Hematopoietic multipotent progenitor cell treated with erythropoietin and hydrocortisone succinate and interleukin-3 and kit ligand, for 8 days (in vitro differentiated cells): ENCODE results near the gene NME7.

Experiments
- DNase-seq: peaks from one replicate; pipeline ENCODE4 v3.0.0-alpha.2; 2015

The NME7 gene

DNA sequence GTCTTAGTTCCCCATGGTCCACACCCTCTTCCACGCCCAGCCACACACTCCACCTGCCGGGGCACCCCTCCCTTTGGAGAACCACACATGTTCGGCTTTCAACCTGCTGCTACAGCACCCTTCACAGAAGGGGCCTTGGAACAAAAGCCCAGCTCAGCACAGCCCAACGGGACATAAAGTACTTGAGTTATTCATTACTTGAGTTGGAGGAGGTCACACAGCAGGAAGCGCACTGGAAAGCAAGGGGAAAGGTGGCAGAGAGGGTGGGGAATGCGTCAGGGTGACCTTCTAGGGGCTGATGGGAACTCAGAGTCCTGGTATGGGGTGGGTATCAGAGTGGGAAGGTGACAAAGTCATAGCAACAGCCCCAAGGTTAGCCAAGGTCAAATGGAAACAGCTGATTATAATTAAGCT lies 264.1 kb downstream of the NME7 start:
- DNase-seq: no peak

- DNase-seq: no peak
Measured at GRCh38 chr1:169103002-169103401, 264.6 kb downstream of the NME7 start.

DNA sequence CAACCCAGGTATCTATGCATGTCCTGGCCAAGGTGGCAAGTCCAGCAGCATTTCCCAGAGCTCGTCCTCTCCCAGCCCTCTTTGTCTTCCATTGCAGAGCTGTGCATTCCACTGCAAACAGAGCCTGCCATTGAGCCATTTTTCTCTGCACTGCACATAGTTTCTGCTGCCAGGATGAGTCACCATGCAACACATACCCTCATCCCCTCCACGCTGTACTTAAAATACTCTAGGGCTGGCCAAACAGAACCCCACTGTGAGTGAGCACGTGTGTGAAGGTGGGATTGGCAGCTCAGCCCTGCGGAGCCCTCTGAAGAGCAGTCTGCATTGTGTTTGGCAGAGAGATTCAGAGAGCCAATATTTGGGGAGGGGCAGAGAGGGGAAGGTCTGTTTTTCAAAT lies 265.0 kb downstream of the NME7 start:
- no peak for DNase-seq

- DNase-seq: peak; percentile 53
Measured at GRCh38 chr1:169100651-169101088, 266.9 kb downstream of the NME7 start.

DNA sequence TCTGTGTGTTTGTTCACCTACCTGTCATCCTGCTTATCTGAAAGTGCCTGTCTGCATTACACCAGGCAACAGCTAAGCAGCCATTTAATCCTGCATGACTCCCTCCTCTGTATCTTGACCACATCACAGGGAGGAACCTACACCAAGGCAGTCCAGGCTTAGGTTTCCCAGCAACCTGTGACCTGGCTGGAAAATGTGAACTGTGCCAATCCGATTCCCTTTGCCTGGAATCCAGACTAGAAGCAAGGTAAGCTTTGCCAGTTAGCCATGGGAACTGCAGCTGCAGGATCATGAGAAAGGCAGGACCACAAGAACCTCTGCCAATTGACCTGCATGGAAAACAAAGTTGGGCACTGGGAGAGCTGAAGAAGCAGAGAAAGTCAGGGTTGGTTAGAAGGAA lies 267.4 kb downstream of the NME7 start:
- no peak for DNase-seq

DNA sequence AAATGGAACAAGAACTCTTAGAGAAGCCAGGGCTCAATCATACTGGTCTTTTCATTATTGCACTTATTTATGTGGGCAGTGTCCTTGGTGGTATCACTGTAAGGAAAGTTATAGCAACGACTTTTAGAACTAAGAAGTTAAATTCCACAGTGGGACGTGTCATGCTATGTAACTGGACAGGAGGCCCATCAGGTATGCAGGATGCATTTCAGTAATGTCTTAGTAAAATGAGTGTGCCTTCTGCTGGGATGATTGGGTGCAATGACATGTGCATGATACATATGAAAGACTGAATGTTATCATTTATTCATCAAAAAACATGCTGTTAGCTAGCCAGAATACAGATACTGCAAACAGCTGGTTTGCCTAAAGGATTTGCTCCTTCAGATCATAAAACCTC lies 268.0 kb downstream of the NME7 start:
- no peak for DNase-seq

GRCh38 chr1:169098380-169098779 lies 269.2 kb downstream of the NME7 start:
- DNase-seq: no peak

- no peak for DNase-seq
Measured at GRCh38 chr1:169094897-169095569, 272.6 kb downstream of the NME7 start.

DNA sequence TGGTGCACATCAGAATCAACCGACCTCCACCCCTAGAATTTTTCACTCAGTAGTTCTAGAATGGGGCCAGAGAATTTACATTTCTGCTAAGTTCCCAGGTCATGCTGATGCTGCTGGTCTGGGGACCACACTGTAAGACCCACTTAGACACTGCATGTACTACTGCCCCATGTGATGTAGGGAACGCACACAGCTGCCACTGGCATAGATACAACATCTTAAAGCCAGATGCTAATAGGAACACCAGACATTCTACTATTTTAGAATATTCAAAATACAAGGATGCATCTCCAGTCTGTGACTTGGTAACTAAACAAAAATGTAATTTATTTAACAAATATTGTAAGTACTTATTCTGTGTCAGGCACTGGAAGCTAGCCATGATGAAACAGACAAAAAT lies 275.2 kb downstream of the NME7 start:
- DNase-seq: no peak

DNA sequence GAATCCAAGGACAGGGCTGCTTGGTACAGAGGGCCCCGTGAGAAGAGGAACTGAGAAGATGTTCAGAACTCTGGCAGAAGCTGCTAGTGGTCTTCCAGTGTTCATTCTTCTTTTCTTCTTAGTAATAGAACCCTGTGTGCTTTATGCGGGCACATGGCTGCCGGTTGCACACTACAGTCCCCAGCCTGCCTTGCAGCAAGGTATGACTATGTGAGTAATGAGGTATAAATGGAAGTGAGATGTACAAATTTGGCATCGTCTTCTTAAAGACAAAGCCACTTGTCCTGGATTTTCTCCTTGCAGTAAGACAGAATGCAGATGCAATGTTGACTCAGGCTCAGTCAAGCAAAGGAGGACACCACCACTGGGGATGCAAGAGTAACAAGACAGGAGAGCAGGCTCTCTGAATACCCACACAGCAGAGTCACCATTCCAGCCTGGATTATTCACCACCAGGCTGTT lies 276.1 kb downstream of the NME7 start:
- DNase-seq: no peak

GRCh38 chr1:169090900-169091311 lies 276.7 kb downstream of the NME7 start:
- no peak for DNase-seq

DNA sequence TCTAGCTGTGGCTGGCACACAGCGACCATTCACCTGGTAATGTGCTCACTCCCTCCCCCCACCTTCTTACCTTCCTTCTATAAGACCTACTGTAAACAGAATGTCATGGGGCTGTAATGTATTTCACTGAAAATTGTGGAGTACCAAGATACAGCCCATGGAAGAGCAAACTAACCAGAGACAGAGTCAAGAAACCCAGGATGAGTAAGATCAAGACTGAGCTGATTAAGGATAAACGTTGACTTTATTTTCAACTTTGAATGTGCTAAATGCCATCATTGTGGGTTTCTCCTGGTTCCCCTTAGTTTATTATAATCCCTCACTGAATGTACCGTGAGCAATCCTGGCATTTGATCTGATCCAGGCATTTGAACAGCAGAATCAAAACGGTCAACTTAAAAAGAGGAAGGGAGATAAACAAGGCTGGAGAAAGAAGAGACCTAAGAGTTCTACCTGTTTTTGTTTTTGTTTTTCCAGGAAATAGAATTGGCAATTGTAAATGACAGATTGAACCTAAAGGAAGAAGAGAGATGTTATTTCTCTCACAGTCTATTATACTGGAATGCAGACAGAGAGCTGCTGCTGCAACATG lies 277.2 kb downstream of the NME7 start:
- no peak for DNase-seq

DNA sequence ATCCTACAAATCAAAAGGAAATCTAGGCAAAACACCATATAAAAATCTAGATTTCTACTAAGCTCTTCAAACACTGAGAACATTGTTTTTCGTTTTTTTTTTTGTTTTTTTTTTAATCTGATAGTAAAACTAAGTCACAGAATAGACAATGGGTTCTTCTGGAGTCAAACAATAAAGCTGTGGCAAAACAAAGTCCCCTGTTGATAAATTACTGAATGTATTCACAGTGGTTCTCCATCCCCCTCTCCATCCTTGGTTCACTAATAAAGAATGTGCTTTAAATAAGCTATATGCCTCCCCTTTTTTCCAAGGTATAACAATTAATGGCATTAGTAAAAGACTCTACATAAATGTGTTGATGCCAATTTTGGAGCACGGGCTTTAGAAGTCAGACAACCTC lies 277.8 kb downstream of the NME7 start:
- no peak for DNase-seq

DNA sequence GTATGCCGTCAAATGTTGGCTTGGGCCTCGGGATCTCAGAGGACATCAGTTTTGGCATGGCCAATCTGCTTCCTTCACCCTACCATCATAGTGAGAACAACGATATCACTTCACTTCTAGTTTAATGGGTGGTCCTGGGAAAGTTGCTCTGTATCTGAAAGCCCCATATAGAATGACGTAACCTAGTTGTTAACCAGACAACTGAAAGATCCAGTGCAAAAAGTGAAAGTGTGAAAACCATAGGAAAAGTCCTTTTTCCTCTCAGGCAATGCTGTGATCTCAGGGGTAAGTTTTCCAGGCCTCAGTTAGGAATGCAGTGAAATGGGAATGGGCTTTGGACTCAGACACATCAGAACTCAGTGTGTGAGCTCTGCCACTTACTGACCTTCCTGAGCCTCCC lies 279.7 kb downstream of the NME7 start:
- no peak for DNase-seq

DNA sequence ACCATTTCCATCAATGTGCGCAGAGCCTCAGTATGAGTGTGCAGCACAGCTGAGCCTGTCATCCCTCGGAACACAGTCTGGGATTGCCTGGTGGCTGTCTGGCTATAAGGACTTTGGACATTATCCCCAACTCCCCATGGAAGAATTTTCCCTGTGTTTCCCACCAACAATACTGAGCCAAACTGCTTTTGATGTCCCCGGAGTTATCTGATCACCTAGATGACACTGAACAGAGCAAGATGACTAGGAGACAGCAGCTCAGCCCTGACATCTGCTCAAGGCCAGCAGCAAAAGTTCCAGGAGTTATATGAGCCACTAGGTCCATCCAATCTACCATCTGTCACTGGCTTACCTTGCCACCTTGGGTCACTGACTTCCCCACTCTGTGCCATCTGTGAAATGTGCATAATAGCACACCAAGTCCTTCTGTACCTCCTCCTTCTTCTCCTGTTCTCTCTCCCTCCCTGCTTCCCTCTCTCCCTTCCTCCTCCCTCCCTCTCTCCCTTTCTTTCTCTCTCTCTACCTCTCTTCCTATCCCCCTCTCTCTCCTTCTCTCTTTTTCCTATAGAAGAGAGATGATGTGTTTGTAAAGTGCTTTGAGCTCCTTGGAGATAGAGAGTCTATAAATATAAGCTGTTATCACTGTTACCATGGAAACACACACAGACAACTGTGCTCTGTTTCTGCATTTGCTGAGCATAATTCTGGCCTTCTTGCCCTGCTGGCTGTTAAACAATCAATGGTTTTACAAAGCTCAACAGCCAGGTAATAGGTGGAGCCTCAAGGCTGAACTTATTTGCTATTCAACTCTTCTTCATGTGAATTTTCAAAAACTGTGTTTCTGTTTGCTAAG lies 280.8 kb downstream of the NME7 start:
- peak; percentile 24 for DNase-seq

DNA sequence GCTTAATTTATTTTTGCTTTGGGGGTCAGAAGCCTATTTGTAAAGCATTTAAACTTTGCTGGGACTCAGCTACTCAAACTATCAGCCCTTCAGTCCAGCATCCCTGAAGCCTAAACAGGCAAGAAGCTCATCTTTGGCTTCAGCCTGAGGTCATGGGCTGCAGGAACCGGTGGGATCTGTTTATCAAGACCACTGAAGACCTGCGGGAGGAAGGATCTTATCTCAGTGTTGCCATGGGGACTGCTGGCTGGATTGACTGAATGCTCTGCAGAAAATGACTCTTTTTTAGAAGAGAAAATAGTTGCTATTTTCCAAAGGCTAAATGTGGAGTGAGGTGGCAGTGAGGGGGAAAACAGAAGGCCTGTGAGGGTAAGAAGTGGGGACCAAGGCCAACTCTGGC lies 281.7 kb downstream of the NME7 start:
- no peak for DNase-seq
